GM10847 (cell line): Measurements from ENCODE around the gene OPN3.

Experiments
- POLR2A ChIP-seq: IDR thresholded peaks from 2 replicates; pipeline ENCODE4 v1.6.1; 2011; ENCODE audit not compliant: insufficient read length; ENCODE audit errors: extremely low read depth

The OPN3 gene

DNA sequence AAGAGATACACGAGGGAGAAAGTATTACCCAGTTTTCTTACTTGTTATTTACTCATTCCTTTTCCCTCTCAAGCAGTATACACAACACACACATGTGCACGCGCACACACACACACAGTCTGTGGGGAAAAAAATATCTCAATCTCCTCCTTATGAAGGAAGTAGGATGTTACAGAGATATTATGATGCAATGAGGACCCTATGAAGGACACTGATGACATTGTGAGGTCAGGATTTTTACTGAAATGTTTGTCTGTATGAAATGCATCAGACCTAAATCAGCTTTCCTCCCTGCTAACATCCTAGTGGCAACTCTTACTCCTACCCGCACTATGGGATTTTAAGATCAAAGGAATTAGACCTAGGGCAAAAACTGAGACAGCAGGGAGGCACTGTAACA, 11.8 kb upstream of the OPN3 start, which contains the start of gene WDR64:
TSS of gene WDR64 (plus strand) at position 270 of the 400 bp plus-strand sequence. CDS start 204 bp downstream, outside the sequence.
- TF ChIP-seq POLR2A, result no peak

DNA sequence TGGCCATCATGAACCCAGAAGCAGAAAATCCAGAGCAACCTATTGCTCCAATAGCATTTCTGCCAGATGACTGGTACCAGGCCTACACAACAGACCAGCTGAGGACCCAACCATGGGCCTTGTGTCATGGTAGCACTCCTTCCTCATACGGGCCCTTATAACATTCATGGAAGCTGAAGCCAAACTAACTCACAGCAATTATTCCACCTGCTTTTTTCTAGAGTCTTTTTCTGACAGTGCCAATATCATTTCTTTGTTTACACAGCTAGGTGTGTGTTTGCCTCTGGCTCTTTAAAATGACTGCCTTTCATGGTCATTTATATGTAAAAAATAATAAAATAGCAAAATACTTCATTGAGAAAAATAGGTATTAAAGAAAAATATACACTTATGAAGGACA, 8.0 kb upstream of the OPN3 start:
- TF ChIP-seq POLR2A, result no peak

DNA sequence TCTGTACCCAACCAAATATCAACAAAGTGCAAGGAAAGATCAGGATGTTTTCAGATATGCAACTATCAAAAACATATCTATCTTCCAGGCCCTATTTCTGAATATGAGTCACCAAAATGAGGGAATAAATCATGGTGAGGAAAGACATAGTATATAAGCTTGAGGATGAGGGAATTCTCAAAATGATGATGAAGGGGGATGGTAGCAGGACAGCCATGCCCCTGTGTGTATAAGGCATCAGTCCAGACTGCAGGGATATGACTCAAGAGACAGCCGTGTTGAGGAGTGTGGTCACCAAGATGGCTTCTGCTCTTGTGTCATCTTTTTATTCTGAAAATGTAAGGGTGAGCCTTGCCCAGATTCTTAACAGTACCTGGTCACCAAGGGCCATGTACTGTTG, 7.5 kb upstream of the OPN3 start:
- no peak for TF ChIP-seq POLR2A

DNA sequence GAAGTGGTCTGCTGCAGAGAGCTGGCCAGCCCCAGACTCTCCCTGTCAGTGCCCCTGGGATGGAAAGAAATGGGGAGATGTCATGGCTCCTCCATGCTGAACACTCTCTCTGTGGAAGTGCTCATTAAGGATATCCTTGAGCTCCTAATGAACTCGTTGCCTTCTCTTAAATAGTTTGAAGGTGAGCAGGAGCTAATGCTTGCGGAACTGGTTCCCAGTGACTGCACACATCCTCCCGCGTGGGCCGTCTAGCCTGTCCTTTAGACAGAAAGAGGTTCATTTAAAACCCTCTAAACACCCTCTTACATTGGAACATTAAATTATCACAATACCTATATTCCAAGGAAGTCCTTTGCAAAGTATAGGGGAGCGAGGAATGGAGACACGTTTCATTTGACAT, 6.0 kb upstream of the OPN3 start:
- no peak for TF ChIP-seq POLR2A

DNA sequence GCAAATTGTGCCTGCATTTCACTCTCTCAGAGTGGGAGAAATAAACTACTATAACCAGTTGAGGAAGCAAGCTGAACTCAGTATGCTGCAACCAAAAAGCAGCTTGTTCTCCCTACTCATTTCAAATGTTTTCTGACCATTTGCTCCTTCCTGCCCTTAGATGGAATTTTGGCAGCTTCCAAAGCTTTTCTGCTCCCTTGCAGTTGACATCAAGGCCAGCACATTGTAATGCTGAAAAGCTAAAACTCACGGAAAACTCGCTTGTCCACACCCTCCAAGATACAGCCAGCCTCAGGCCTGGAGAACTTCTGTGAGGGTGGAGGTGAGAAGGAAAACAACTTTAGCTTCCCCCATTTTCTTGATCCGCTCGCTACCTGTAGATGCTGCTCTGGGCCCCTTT, 5.0 kb upstream of the OPN3 start:
- no peak for TF ChIP-seq POLR2A

DNA sequence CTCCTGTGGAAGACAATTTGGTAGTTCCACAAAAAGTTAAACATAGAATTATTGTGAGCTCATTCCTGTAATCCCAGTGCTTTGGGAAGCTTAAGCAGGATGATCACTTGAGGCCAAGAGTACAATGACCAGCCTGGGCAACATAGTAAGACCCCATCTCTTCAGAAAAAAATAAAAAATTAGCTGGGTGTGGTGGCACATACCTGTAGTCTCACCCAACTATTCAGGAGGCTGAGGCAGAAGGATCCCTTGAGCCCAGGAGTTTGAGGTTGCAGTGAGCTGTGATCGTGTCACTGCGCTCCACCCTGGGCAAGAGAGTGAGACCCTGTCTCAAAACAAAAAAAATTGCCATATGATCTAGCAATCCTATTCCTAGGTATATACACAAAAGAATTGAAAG, 4.1 kb upstream of the OPN3 start:
- TF ChIP-seq POLR2A, result no peak

DNA sequence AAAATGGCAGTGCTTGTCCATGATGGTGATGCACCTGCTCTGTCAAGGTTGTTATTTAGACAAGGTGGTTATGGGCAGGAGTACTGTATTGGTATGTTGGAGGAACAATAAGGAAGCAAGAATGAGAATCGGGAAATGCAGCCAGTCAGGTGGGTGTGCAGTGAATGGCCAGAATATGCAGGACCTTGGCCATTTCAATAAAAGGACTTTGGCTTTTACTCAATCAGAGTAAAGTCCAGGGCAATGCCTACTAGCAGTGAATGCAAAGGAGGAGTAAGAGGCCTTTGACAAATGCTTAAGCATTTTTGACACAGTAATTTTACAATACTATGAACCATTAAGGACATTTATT, 2.4 kb upstream of the OPN3 start:
- no peak for TF ChIP-seq POLR2A

DNA sequence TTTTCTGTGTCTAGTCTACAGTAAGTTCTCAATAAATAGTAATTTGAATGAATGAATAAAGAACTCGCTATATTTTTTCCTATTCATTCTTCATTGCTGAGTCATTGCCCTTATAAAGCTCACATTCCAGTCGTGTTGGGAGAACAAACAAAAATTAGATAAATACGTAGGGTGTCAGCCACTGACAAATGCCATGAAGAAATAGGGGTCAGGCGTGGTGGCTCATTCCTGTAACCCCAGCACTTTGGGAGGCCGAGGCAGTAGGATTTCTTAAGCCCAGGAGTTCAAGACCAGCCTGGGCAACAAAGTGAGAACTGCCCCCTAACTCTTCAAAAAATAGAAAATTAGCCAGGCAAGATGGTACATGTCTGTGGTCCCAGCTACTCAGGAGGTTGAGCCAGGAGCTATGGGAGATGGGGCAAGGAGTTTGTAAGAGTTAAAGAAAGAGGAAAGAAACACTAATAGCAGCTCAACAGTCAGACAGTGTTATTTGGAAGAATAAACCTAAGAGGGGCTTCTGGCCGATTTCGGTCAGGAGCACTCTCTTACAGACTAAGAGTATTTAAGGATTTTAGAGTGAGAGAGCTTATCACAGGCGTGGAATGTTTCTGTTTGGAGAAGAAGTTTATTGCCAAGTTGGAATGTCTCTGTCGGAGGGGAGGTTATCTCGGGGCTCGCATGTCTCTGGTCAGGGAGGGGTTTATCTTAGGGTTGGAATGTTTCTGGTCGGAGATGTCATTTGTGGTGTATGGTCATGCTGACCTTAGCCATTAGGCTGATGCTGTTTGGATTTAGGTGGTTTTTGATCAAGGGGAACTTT, 1.8 kb upstream of the OPN3 start:
- no peak for TF ChIP-seq POLR2A

DNA sequence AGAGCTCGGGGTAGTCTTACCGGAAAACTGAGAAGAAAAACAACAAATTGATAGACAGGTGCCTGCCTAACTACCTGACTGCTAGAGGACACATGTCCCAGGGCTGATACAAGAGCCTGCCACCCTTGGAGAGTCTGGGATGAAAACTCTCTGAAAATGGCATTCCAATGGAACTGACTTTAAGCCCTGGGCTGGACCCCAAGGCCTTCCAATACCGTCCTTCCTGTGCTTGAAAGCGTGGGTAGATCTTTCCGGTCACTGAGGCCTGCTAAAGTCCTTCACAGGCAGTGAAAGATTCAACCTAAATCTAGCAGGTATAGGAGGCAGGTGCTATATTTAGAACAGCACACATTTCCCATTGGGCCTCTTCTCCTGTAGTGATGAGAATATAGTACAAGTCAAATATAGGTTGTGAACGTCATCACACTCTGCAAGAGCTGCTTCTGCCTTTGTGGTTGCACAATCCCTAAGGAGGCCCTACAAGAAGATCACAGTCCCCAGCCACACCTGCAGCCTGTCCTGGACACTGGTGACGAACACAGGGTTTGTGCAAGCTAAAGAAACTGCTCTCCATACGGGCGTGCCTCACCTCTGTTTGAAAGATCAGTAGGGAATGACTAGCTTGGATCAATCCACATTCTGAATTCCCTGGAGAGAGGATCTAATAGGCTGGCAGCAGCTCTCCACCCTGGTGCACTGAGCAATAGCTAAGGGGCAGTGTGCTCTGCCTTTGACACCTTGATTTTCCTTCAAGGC, 876 bp upstream of the OPN3 start:
- no peak for TF ChIP-seq POLR2A

DNA sequence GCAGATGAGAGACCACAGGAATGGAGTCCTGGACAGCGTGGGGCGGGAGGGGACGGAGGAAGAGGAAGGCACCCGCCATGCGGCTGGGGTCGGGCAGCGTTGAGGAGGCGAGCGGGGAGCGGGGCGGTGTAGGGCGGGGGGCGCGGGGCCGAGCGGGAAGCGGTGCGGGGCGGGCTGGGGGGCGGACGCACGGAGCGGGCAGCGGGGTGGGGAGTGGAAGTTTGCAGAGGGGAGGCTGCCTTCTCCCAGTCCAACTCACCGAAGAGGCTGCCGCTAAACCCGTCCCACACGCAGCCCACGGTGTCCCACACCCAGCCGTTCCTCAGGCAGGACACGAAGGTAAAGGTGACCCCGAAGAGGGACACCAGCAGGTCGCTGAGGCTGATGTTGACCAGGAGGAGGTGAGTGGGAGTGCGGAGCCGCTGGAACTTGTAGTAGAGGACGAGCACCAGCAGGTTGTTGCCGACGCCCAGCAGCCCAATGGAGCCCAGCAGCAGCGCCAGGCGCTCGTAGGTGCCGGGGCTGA, 483 bp downstream of the OPN3 start:
- TF ChIP-seq POLR2A, result no peak

DNA sequence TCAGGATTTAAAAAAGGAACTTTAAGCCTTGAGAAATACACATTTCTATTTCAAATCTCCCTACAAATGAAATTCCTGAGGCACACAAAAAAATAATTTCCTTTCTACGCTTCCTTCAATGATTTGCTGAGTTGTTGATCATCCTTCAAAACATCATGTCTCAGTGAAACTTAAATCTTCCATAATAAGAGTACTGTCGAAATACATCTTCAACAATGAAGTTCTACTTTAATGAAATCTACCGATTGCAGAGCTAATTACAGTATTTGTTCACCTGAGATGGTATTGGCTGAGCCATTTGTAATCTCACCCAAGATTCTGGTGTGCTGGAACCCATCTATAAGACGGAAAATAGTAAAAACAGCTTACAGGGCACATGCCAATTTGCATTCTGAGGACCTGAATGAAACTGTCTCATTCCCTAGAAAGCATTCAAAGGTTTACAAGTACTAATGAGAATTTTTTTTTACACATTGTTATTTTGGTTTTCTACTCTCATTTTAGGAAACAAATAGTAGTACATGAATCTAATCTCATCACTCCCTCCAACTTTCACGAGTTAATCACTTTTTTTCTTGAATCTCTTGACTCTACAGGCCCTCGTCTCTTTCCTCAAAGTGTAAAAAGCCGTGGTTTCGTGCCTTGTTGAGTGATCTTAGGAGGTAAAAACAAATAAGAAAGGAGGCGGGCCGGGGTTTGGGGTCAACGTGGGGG, 1.1 kb downstream of the OPN3 start:
- no peak for TF ChIP-seq POLR2A

DNA sequence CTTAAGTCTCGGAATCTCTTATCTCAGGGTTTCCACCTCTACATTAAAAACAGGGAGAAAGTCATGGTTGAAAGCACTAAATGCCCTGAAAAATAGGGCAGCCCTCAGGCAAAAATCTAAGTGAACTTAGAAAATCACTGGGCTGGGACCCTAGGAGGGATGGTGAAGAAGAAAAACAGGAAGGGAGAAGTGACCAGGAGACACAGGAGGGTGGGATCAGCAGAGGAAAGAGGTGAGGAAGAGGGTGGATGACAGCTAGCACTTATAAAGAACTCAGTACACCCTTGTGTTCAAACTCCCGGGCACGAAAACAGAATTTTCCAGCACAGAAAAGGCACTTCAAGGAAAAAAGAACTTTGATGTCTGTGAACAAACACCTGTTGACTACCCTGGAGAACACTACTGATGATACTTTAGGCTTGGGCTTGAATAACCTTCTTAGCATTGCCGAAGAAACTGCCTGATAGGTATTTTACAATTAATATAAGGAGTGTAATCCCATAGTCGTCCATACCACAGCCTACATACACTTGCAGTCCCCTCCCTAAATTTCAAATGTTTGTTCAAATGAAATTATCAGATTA, 2.0 kb downstream of the OPN3 start:
- no peak for TF ChIP-seq POLR2A

DNA sequence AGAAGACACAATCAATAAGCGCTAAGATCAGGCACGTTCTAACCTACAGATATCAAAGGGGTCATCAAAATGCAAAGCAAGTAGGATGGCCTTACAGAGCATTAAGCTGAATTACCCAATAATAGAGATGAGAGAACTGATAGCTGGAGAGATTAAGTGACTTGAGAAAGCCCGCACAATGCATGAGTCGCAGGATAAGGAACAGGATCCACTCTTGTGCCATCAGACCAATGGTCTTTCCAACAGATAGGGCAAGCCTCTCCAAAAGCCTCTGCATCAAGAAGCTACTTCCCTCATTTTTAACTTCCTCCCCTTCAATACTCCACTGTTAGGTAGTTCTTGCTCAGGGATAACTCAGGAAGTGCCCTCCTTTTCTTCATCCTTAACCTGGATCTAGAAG, 2.6 kb downstream of the OPN3 start:
- no peak for TF ChIP-seq POLR2A

DNA sequence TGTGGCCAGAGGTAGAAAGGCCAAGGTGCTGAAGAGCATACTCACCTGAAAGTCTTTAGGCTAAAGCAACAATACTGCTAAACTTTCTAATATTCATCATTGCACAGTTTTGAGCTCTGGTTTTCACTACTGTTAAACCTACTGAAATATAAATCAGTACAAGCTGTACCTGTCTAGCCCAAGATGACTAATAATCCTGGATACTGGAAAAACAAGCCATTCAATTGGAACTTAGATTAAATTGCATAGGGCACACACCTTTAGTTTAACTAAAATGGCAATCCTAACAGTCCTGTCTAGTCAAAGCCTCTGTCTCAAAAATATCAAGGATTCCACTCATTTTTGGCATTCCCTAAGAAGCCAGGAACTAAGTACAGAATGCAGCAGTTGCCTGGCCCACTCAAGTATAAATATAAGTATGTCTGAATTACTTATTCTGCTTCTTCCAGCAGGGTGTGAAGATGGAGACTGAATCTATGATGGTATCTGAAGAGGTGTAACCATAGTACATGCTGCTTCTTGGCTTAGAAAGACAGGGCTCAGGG, 3.1 kb downstream of the OPN3 start:
- no peak for TF ChIP-seq POLR2A

DNA sequence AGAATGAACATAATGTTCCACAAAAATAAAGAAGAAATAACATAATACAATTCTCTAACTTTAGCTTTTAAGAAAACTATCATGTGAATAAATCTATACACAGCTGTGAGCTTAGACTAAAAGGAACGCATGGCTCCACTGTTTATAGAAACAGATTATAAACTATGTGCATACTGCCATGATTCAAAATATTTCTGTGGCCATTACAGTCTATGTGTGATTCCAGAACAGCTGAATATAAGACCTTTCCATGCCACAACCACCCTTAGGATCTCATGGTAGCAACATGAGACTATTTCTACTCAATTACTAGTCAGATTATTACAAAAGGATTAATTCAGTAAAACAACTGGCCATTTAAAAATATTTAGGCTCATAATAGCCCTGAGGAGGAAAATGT, 3.9 kb downstream of the OPN3 start:
- TF ChIP-seq POLR2A, result no peak

DNA sequence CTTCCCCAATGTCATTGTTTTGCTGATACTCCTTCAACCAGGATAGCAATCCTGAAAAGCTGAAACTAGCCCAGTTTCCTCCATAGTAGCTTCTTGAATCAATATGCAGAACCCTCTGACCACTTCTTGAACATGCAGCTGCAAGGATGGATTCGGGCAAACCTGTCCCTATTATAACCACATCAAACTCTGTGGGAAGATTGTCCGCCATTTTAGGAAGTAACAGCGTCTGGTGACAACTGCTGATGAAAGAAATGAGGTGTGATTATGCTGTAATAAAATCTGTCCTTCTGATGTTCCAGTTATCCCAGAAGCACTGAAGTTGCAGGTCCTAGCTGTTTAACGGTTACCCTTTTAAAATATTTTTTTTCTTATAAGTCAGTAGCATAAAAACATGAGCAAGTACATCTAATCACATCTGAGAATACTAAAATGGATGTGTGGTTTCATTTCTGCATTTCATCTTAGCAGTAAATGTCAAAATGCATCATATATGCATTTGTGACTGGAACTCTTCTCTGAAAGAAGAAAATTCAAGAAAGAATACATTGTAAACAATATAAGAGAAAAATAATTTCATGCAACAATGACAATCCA, 4.5 kb downstream of the OPN3 start:
- no peak for TF ChIP-seq POLR2A
